ENCODE measurements around the gene FARS2. TPM values are rescaled to one million over a fixed set of nuclear protein-coding genes. Genes with fewer than 3 reads are reported as not detected.

Gene FARS2
- total RNA-seq = 19.6 TPM

- DNase-seq (ENCODE audit: low spot score in 2 of 2) (peak; percentile 91 to 93), FAIRE-seq (no peak)
Measured at GRCh38 chr6:5260661-5261544, at the start of gene FARS2, which contains the start of gene LYRM4. TSS of gene FARS2 (plus strand) at chr6:5261513. TSS of gene LYRM4 (minus strand) at chr6:5260950. CDS start at chr6:5260733, 217 bp downstream.

GRCh38 chr6:5213836-5214235 lies 47.5 kb upstream of the FARS2 start:
- DNase-seq (ENCODE audit: low spot score in 2 of 2) (no peak), FAIRE-seq (no peak)

- no peak for DNase-seq (ENCODE audit: low spot score in 2 of 2)
- no peak for FAIRE-seq
Measured at GRCh38 chr6:5214570-5215052, 46.7 kb upstream of the FARS2 start.

- DNase-seq (ENCODE audit: low spot score in 2 of 2) = no peak
- FAIRE-seq = no peak
Measured at GRCh38 chr6:5215159-5215558, 46.2 kb upstream of the FARS2 start.

GRCh38 chr6:5215799-5216198 lies 45.5 kb upstream of the FARS2 start:
- no peak for FAIRE-seq
- DNase-seq (ENCODE audit: low spot score in 2 of 2) = no peak

GRCh38 chr6:5217356-5217755 lies 44.0 kb upstream of the FARS2 start:
- no peak for DNase-seq (ENCODE audit: low spot score in 2 of 2)
- FAIRE-seq = no peak

GRCh38 chr6:5219011-5219691 lies 42.2 kb upstream of the FARS2 start:
- DNase-seq (ENCODE audit: low spot score in 2 of 2) (no peak), FAIRE-seq (no peak)

- no peak for FAIRE-seq
- no peak for DNase-seq (ENCODE audit: low spot score in 2 of 2)
Measured at GRCh38 chr6:5220443-5220842, 40.9 kb upstream of the FARS2 start.

GRCh38 chr6:5223309-5223708 lies 38.0 kb upstream of the FARS2 start:
- DNase-seq (ENCODE audit: low spot score in 2 of 2) (no peak), FAIRE-seq (no peak)

- FAIRE-seq (no peak), DNase-seq (ENCODE audit: low spot score in 2 of 2) (no peak)
Measured at GRCh38 chr6:5229356-5229755, 32.0 kb upstream of the FARS2 start.

- FAIRE-seq = no peak
- no peak for DNase-seq (ENCODE audit: low spot score in 2 of 2)
Measured at GRCh38 chr6:5230081-5230480, 31.2 kb upstream of the FARS2 start.

- DNase-seq (ENCODE audit: low spot score in 2 of 2) (no peak), FAIRE-seq (no peak)
Measured at GRCh38 chr6:5231289-5231688, 30.0 kb upstream of the FARS2 start.

- no peak for DNase-seq (ENCODE audit: low spot score in 2 of 2)
- no peak for FAIRE-seq
Measured at GRCh38 chr6:5234874-5235273, 26.4 kb upstream of the FARS2 start.

- DNase-seq (ENCODE audit: low spot score in 2 of 2) = no peak
Measured at GRCh38 chr6:5235830-5236229, 25.5 kb upstream of the FARS2 start.

GRCh38 chr6:5237805-5238204 lies 23.5 kb upstream of the FARS2 start:
- DNase-seq (ENCODE audit: low spot score in 2 of 2) = no peak
- FAIRE-seq = no peak

More at GRCh38 chr6:5235830-5236229, 25.5 kb upstream of the FARS2 start:
- FAIRE-seq = no peak

GRCh38 chr6:5238336-5238735 lies 23.0 kb upstream of the FARS2 start:
- FAIRE-seq (no peak), DNase-seq (ENCODE audit: low spot score in 2 of 2) (no peak)

- FAIRE-seq (no peak), DNase-seq (ENCODE audit: low spot score in 2 of 2) (no peak)
Measured at GRCh38 chr6:5241252-5241651, 20.1 kb upstream of the FARS2 start.

- FAIRE-seq (no peak), DNase-seq (ENCODE audit: low spot score in 2 of 2) (no peak)
Measured at GRCh38 chr6:5243069-5243468, 18.2 kb upstream of the FARS2 start.

GRCh38 chr6:5246141-5247097 lies 14.9 kb upstream of the FARS2 start:
- DNase-seq (ENCODE audit: low spot score in 2 of 2) (no peak), FAIRE-seq (no peak)

GRCh38 chr6:5247201-5247600 lies 14.1 kb upstream of the FARS2 start:
- no peak for FAIRE-seq
- no peak for DNase-seq (ENCODE audit: low spot score in 2 of 2)

Measured in frontal cortex (tissue), 4 donors.